SHP77 treated with DMSO at 0.1 percent for 48 hours (cell line): ENCODE results near the gene MTUS2.

Experiments used
- DNase-seq: peaks from one replicate; lab custom pipeline; 2025; lab: John Stamatoyannopoulos, UW

Gene MTUS2

GRCh38 chr13:28820099-28821051, at the start of gene MTUS2:
MTUS2 (plus strand) TSS chr13:28820339.
- DNase-seq: no peak

- no peak for DNase-seq
Measured at GRCh38 chr13:28778308-28779215, 41.6 kb upstream of the MTUS2 start.

- no peak for DNase-seq
Measured at GRCh38 chr13:28792992-28793391, 27.1 kb upstream of the MTUS2 start.

- DNase-seq: no peak
Measured at GRCh38 chr13:28794396-28794795, 25.7 kb upstream of the MTUS2 start.

GRCh38 chr13:28796938-28797257, 23.2 kb upstream of the MTUS2 start:
- no peak for DNase-seq

- DNase-seq: peak; percentile 45
Measured at GRCh38 chr13:28805193-28805819, 14.8 kb upstream of the MTUS2 start.

- no peak for DNase-seq
Measured at GRCh38 chr13:28817204-28817603, 2.9 kb upstream of the MTUS2 start.

- DNase-seq: no peak
Measured at GRCh38 chr13:28819046-28819730, 951 bp upstream of the MTUS2 start.

GRCh38 chr13:28819735-28820098, 422 bp upstream of the MTUS2 start:
- DNase-seq: no peak

GRCh38 chr13:28822151-28822550, 2.0 kb downstream of the MTUS2 start:
- DNase-seq: no peak

GRCh38 chr13:28822801-28823200, 2.7 kb downstream of the MTUS2 start:
- no peak for DNase-seq

- no peak for DNase-seq
Measured at GRCh38 chr13:28825379-28825778, 5.2 kb downstream of the MTUS2 start.

- DNase-seq: no peak
Measured at GRCh38 chr13:28826368-28826767, 6.2 kb downstream of the MTUS2 start.

GRCh38 chr13:28830580-28830979, 10.4 kb downstream of the MTUS2 start:
- DNase-seq: no peak

GRCh38 chr13:28831117-28831516, 11.0 kb downstream of the MTUS2 start:
- no peak for DNase-seq

GRCh38 chr13:28837111-28837510, 17.0 kb downstream of the MTUS2 start:
- DNase-seq: no peak

- DNase-seq: no peak
Measured at GRCh38 chr13:28843639-28844038, 23.5 kb downstream of the MTUS2 start.

- no peak for DNase-seq
Measured at GRCh38 chr13:28849441-28849840, 29.3 kb downstream of the MTUS2 start.

- DNase-seq: no peak
Measured at GRCh38 chr13:28850226-28850625, 30.1 kb downstream of the MTUS2 start.

GRCh38 chr13:28851422-28851821, 31.3 kb downstream of the MTUS2 start:
- DNase-seq: no peak

- DNase-seq: no peak
Measured at GRCh38 chr13:28854657-28855056, 34.5 kb downstream of the MTUS2 start.

GRCh38 chr13:28856287-28856686, 36.1 kb downstream of the MTUS2 start:
- DNase-seq: no peak
